Kasumi-1 (cell line): ENCODE results near the gene KCND3.

Experiments used
- DNase-seq, 2 experiments: peaks; one replicate each; lab custom pipeline; 2025; lab: John Stamatoyannopoulos, UW

Gene KCND3

GRCh38 chr1:111911776-111912515, 77.5 kb downstream of the KCND3 start:
- DNase-seq: no peak

GRCh38 chr1:111911061-111911460, 78.4 kb downstream of the KCND3 start:
- no peak for DNase-seq

DNA sequence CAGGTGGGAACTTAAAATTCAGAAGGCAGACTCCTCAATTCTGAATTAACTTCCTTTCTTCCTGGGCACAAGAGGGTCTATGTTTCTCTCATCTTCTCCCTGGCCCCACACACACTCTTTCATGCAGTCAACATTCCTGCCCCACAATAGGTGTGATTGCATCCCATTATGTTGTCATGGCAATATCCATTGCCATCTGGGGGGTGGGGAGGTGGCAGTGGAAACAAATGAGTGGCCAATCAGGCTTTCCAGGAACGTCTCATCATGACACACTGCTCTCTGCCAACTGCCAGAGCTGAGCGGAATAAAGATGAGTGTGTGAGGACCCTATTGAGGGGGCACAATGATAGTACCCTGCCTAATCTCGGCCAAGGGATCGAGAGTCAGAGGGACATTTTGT, 80.4 kb downstream of the KCND3 start:
- no peak for DNase-seq

- DNase-seq: no peak
These were observed 81.4 kb downstream of the KCND3 start for GRCh38 chr1:111908011-111908621.

GRCh38 chr1:111907321-111907720, 82.1 kb downstream of the KCND3 start:
- DNase-seq: no peak

DNA sequence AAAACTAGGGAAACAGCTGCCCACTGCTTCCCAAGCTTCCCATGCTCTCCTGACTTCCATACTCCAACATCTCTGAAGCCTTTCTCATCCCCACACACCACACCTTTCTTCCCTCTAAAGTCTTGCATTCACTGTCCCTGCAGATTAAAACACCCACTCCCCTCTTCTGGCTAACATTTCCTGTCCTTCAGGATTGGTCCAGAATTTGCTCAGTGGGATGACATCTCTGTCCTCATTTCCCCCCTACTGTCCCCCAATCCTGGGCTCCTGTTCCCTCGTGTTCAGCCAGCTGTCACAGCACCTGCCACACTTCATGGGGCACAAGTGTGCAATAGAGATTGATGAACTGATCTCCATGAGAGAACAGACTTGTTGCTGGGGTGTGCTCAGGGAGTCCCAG, 82.7 kb downstream of the KCND3 start:
- DNase-seq: no peak

DNA sequence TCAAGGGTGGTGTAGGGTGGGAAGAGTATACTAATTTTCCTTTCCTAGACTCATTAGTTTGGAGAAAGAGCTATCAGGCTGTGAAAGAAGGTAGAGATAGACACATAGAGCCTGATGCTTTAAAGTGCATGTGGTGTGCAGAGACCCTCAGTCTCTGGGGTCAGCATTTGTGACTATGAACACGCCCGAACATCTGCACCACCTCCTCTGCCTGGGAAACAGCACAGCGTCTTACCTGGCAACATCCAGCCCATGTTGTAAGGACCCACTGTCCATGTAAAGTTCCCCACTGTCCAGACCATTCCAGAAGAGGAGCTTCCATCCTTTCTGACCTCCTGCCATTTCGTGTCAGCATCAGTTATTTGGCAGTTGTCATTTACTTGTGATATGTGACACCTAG, 83.4 kb downstream of the KCND3 start:
- DNase-seq: no peak

- DNase-seq: no peak
These were observed 84.8 kb downstream of the KCND3 start for GRCh38 chr1:111904478-111905218.

DNA sequence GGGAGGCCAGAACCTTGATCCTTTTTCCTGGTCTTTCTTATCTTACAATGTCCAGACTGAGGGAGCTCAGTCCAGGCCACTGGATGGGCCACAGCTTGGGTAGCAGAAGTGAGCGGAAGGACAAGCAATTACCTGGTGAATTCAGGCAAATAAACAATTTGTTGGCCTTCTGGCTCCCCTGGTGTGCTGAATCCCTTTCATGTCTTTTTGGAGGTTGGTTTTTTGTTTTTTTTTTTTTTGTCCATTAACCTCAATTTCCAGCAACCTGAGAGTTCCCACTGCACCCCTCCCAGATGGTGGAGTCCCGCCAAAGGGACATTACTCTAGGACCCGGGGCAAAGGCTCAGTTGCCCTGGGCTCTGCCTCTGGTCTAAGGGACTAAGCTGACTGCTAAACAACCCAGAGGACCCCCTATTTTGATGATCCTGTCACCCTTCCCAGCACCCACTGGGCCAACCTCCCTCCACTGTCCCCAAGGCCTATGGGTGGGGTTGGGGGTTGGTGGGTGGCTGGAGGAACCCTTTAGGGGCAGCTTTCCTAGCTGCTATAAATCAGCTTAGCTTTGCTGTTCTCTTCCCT, 85.5 kb downstream of the KCND3 start:
- no peak for DNase-seq

DNA sequence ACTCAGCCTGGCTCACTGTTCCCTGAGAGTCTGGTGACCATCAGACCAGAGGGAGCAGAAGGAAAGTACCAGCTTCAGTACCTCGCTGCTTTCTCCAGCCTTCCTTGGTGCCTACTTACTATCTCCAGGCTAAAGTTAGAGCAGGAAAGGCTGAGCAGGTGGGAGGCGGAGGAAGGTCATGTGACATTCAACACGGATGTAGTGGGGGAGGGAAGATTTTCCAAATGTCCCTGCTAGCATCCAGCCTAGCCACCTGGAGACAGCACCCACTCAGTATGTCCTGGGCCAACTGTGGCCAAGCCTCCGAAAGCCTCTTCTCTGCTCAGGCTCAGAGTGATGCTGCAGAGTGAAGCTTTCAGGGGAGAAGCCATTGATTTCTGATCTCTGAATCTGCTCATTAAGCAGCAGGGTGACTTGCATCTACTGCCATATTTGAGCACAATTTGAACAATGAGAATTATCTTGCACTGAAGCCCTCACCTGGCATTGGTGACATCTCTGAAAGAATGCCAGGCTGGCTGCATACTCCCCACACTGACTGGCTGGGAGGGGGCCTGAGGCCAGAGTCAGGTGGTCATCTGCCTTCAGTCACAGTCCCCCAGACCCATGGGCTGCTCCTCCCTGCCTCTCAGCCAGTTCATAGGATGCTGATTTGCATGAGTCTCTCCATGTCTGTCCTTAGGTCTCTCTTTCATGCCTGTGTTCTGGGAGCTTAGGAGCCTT, 86.2 kb downstream of the KCND3 start:
- DNase-seq: no peak

- DNase-seq: no peak
These were observed 94.0 kb downstream of the KCND3 start for GRCh38 chr1:111895469-111895868.

DNA sequence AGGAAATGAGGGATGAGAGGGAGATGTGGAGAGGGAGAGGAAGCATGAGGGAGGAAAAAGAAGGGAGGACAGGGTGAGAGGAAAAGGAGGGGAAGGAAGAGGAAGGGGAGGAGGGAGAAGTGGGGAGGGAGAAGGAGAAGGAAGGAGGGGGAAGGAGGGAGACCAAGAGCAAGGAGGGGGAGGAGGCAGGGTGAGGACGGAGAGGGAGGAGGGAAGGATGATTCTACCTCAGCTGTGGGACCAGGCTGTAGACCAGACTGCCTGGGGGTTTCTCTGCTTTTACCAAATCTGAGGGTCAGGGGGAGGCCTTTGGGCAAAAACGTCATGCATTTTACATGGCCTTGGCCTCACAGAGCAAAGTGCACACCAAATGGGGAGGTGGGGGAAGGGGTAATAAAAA, 94.5 kb downstream of the KCND3 start:
- DNase-seq: no peak

- DNase-seq: no peak
These were observed 95.0 kb downstream of the KCND3 start for GRCh38 chr1:111894497-111894896.

- no peak for DNase-seq
These were observed 97.9 kb downstream of the KCND3 start for GRCh38 chr1:111891566-111891965.

- DNase-seq: no peak
These were observed 100.6 kb downstream of the KCND3 start for GRCh38 chr1:111888740-111889376.

- no peak for DNase-seq
These were observed 101.6 kb downstream of the KCND3 start for GRCh38 chr1:111887875-111888274.

DNA sequence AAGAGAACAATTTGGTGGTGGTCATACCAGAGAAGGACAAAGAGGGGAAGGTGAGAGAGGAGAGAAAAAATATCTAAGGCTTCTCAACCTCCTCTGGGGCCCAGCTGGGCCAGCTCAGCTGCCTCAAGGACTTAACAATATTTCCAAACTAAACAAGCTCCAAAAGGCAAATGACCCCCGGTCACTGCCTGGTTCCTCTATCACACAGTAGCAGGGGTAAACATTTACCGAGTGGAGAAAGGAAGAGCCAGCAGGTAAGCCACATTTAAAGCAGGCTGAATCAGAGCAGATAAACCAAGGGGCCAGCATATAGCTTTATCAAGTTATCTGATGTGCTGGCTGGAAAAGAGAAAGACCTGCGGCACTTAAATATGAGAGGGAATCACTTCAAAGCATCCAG, 102.1 kb downstream of the KCND3 start:
- DNase-seq: no peak

- no peak for DNase-seq
These were observed 102.7 kb downstream of the KCND3 start for GRCh38 chr1:111886741-111887140.

GRCh38 chr1:111884772-111885443, 104.6 kb downstream of the KCND3 start:
- DNase-seq: no peak

DNA sequence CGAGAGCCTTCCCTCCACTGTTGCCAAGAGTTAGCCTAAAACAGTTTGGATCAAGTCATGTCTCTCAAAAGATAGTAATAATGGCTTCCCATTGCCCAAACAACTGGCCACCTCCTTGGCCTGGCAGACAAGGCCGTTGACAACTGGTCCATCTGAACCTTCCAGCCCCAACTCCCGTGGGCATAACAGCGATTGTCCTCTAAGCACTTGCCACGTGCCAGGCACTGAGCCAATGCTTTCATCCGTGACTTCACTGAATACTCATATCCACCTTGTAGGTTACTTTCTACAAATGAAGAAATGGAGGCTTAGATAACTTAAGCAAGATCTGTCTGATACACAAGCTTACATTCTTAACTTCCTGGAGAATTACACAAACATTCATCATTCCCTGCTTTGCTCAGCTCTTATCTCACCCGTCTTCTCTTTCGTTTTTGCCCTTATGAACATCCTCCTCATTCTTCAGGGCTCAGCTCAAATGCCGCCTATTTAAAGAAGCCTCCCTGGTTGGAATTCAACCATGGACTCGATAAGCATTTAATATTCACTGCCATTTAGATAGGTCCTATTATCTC, 106.4 kb downstream of the KCND3 start:
- DNase-seq: no peak

- no peak for DNase-seq
These were observed 106.9 kb downstream of the KCND3 start for GRCh38 chr1:111882559-111882958.
